ENCODE data around the gene CCL4.
"Not testable (repeated sequence)": the region's sequence is repeated elsewhere in the genome, so short reads cannot be mapped to it uniquely, and the experiment has no call there.

Gene CCL4

DNA sequence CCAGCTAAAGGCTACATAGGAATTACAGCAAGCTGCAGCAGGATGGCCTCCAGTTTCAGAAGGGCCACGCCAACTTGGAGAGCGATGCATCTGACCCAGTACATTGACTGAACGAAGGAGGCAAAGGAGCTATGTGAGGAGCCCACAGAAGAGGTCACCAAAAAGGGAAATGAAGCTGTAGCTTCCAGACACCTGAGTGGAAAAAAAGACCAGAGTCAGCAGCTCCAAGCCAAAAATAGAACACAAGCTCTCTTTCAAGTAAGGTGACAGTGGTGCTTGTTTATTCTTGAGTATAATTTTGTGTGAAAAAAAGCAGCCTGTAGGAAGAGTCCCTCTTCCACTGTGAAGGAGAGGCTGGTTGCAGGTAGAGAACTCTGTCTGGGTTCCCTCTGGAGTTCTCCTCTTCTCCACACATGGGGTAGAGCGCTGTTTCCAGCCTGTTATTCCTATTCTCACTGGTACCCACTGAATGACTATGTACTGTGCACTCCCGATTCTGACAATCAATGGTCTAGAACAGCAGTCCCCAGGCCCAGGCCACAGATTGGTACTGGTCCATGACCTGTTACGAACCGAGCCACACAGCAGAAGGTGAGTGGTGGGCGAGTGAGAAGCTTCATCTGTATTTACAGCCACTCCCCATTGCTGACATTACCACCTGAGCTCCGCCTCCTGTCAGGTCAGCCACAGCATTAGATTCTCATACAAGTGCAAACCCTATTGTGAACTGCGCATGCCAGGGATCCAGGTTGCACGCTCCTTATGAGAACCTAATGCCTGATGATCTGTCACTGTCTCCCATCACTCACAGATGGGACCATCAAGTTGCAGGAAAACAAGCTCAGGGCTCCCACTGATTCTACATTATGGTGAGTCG lies 15.1 kb downstream of the CCL4 start:
- no peak for DNase-seq

DNA sequence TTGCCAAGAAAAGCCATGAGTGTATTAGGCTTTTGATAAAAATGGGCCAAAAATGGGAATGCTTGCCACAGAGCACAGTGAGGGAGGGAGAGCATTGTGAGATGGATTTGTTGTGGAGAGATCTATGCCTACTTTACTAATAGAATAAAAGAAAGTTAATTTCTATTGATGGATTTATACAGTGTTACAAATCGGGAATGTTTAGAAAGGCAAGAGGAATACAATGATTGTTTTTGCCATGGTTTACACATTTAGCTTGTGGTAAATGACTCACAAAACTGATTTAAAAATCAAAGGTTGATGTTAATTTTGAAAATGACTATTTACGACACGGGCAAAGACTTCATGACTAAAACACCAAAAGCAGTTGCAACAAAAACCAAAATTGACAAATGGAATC lies 16.6 kb downstream of the CCL4 start:
- no peak for DNase-seq

DNA sequence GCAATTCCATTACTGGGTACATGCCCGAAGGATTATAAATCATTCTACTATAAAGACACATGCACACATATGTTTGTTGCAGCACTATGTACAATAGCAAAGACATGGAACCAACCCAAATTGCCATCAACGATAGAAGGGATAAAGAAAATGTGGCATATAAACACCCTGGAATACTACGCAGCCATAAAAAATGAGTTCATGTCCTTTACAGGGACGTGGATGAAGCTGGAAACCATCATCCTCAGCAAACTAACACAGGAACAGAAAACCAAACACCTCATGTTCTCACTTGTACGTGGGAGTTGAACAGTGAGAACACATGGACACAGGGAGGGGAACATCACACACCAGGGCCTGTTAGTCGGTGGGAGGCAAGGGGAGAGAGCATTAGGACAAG lies 17.5 kb downstream of the CCL4 start:
- not testable (repeated sequence) for DNase-seq

DNA sequence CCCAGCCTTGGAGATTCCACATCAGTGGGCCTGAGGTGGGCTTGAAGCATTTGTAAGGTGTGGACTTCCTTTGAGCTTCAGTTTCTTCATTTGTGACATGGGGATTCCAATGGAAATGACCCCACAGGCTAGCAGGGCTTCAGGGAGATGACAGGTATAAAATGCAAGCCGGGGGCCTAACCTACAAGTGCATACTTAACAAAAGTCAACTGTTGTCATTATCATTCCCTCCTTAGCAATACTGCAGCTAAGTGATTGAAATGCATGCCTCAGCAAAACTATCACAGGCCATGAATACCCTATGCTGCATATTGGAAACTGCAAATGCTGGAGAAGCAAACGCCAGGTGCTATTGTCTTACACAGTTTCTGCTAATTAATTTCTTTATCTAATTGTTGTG lies 19.8 kb downstream of the CCL4 start:
- no peak for DNase-seq

DNA sequence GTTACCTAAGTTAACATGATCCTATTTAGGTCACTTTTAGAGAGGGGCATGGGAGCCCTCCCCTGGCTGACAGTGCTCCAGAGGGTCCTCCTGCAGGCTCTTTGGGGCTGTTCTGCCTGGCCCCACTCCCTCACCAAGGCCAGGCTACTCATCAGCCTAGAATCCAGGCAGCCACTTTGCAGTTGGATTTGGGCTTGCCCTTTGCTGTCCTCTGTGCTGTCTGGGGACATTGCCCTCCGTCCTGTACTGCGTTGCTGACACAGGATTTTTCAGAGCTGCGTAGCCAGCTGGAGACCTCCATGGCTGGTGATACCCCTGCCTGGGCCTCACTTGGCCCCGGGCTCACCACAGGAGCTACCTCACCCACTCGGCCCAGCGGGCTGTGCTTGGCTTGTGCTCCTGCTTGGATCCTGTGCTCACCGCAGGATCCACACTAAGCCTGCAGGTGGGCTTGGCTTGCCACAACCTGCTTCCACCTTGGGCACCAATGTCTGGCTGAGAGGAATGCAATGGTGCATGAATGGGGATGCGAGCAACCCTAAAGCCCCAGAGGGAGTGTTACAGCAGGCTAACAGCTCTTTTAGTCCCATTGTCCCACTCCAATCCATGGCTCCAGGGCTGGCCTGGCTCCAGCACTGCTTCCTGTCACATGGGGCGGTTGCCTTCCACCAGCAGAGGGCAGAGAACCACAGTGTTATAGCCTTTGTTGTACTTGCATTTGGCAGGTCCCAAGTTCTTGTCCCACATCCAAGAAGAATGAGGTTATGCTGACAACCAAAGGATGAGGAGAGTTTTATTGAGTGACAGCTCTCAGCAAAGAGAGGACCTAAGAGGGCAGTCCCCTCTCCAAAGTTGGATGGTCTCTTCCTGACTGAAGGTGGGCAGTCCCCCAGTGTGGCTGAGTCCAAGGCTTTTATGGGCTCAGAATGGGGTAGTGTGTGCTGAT lies 21.5 kb downstream of the CCL4 start:
- no peak for DNase-seq

DNA sequence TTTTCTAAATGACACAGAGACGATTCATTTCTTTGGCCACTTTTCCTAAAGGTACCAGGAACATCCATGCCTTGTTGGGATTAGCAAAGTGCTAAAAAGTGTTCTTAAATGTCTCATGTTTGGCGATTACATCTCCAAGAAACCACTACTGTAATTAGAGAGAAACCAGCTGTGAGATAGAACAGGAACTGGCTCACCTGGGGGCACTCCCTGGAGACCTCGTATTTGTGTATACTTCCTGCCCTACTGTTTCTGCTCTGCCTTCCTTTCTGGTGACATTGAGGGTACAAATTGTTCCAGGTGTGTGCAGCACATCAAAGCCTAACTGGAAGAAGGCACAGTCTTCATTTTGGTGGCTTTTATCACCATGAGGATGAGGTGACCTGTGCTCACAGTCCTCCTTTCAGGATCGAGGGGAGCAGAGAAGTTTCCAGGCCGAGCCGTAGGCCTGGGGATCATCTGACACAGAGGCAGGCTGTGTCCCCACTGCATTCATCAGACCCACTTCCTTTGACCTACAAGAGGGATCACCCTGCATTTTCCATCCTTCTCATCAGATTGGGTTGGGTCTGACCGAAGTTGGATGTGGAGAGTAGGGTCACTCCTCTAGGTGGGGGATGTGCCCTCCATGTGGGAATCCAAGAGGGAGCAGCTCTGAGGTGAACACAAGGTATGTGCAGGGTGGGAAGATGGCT lies 23.7 kb downstream of the CCL4 start:
- no peak for DNase-seq

DNA sequence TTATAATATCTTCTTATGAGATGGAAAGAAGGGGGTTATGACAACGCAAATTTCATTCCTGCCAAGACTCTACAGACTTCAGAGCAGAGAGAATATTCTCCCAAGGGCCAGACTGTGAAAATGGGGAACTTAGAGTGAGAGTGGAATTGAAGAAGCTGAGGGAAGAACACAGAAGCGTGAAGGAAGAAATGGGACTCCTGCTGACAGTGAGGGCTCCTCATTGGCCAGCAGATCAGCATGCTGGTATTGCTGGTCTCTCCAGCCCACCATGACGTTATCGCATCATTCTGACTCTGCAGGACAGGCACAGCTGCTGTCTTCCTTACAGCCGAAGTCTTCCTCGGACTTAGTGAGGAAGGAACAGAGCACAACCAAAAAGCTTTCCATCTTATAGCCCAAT lies 24.3 kb downstream of the CCL4 start:
- no peak for DNase-seq

DNA sequence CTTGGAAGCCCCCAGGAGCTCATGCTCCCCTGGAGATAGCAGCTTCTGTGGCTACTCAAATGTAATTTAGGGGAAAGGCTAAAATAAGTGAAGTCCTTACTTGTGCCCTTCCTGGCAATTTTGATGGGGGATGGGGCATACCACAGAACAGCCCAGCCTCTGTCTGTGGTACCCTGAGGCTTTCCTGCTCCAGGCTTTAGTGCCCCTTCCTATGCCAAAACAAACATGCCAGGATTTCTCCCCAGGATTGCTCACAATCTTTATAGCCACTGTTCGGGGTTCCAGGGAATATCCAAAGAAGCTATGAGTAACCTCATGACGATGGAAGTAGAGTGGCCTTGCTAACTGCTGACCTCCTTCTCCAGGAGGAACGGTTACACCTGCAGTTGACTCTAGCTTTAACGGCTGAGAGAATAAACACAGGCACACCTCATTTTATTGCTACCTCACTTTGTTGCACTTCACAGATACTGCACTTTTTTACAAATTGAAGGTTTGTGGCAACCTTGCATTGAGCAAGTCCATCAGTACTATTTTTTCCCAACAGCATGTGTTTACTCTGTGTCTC lies 24.9 kb downstream of the CCL4 start:
- no peak for DNase-seq

DNA sequence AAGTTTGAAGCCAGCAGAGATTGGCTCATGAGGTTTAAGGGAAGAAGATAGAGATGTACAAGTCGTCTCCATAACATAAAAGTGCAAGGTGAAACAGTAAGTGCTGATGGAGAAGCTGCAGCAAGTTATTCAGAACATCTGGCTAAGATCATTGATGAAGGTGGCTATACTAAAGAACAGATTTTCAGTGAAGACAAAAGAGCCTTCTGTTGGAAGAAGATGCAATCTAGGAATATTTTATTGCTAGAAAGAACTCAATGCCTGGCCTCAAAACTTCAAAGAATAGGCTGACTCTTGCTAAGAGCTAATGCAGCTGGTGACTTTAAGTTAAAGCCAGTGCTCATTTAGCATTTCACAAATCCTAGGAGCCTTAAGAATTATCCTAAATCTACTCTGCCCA lies 26.0 kb downstream of the CCL4 start:
- no peak for DNase-seq

DNA sequence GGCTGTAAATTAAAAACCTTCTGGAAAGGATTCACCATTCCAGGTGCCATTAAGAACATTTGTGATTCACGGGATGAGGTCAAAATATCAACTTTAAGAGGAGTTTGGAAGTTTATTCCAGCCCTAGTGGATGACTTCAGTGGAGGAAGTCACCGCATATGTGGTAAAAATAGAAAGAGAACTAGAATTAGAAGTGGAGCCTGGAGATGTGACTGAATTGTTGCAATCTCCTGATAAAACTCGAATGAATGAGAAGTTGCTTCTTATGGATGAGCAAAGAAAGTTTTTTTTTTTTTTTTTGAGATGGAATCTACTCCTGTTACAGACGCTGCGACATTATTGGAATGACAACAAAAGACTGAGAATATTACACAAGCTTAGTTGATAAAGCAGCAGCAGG lies 26.7 kb downstream of the CCL4 start:
- DNase-seq: no peak

DNA sequence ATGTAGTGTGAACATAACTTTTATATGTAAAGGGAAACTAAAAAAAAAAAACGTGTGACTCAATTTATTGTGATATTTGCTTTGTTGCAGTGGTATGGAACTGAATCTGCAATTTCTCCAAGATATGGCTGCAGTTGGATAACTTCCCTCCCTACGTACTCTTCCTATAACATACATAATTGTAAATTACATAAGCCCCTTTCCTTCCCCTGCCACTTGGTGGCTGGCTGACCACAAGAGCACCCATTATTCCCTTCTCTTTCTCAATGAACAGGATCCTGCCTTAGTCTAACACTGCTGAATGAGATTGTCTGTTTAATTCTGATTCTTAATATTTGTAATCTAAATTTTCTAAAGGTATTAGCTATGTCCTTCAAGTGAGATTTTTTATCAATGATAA lies 27.8 kb downstream of the CCL4 start:
- DNase-seq: peak; percentile 66

DNA sequence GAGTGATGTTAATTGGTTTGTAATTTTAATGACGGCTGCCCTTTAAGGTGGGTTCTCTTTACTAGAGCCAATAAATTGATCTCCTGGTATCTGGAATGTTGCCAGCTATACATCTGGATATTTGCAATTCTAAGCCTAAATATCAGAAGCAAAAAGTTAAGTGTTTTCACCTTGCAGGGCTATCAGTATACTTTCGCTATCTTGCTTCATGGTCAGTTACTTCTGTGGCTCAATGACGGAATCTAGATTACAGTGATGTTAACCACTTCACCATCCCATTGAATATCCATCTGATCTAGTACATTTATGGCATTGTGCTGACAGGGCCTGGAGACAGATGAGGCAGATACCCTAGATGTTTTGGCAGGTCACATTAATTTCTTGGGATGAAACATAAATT lies 28.3 kb downstream of the CCL4 start:
- no peak for DNase-seq

DNA sequence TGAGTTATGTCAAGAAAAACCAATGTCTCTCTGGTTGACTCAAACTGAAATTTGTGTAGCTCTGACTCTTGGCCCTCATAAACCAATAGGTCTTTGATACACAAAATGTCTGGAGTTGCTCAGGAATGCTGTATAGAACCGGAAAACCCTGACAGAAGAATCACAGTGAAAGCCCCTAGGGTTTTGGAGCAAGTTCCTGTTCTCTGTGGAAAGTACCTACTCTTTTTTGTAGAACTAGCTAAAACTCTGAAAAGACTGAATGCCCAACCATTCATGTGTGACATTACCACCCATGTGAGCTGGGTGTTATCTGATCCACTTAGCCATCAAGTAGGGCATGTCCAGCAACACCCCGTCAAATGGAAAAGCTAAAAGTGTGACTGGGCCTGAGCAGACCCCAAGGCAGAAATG lies 28.8 kb downstream of the CCL4 start:
- no peak for DNase-seq

DNA sequence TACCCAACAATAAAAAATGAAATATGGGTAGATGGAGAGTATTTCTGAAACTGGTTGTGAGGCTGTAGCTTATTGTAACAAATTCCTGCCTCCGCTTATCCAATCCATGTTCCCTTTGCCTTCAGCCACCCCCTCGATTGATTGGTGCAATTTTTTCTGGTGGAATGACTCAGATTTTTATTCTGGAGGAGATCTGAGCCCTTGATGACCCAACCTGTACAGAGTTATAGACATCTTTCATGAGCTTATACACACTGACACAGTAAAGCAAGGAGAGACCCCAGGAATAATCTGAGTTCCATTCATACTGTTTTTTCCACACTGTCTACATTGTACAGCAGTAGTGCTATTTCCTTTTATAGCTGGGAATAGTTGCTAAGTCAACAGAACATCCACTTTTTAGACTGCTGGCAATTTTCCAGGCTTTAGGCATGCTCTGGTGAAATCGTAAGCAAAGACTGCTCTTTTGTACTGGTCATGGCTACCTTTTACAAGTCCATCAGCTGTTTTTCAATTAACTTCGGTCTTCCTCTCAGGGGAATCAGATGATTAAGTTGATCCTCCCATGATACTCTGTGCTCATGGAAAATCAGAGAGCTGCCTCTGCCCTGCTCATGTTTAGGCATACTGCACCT lies 30.1 kb downstream of the CCL4 start:
- DNase-seq: peak; percentile 16

DNA sequence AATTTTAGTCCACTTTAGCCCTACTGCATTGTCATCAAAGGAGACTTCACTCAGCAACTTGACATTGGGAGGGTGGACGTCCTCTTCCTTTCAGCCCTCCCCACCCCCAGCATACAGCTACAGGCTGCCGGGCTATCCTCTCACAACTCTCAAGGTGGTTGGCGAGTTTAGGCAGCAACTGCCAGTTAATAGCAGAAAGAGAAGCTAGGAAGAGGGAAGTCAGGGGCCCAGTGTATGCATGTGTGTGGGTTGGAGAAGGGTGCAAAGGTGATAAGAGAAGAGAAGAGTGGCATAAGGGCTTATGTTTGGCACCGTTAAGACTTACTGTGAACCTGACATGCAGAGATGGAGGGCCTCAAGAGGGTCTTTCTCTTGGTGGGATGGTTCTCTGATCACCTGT lies 31.8 kb downstream of the CCL4 start:
- DNase-seq: peak; percentile 40

DNA sequence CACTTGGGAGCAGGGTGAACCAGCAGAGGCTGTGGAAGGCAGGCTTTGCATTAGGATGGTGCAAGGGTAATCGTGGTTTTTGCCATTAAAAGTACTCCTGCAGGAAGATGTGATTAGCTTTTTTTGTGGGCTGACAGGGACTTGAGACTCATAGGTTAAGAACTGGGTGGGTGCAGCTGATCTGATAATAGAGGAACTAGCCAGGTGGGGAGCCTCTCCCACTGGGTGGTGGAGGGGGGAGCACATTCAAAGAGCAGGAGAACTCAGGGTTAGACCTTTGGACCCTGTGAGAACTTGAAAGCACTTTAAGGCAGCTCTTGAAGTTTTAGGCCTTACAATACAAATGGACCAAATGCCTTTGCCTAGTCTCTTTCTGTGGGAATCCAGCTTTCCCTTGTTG lies 32.4 kb downstream of the CCL4 start:
- peak; percentile 29 for DNase-seq

DNA sequence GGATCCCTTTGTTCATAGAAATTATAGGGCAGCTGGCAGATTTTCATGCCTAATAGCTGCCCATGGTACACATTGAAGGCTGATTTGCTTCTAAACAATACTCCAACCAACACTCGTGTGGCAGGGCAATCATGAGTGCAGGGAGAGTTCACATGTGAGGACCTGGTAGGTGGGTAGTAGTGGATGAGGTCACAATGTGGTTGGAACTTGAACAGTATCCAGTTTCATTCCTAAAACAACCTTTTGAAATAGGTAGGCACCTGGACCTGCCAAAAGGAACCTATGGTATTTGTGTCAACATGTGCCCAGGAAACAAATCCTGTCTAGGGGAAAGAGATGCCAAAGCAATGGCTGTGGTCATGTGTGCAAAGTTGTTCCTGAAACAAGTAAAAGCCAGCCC lies 32.8 kb downstream of the CCL4 start:
- DNase-seq: no peak

DNA sequence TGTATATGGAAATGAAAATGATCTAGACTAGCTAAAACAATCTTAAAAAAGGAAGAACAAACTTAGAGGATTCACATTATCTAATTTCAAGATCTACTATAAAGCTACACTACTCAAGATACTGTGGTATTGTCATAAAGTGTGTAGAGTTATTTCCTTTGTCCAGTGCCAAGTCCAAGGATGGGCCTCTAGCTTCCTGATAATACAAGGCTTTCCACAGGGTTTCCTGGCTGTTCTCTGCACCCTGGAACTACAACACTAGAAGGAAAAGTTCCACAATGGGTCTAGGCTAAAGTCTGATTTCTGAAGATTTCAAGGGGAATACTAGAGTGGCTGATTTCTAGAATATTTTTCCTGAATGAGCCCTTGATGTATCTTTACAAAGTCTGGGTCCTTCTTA lies 38.6 kb downstream of the CCL4 start:
- DNase-seq: no peak

DNA sequence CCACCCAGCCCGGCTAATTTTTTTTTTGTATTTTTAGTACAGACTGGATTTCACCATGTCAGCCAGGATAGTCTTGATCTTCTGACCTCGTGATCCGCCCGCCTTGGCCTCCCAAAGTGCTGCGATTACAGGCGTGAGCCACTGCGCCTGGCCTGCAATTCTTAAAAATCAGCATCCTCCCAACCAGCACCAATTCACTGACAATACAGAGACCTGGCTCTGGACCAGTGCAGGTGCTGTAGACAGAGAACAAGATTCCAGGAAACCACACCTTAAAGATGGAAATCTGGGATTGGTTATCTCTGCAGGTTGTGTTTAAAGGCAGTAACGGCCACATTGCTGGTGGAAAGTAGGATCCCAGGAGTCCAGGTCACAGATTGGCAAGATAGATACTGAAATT lies 39.2 kb downstream of the CCL4 start:
- no peak for DNase-seq

DNA sequence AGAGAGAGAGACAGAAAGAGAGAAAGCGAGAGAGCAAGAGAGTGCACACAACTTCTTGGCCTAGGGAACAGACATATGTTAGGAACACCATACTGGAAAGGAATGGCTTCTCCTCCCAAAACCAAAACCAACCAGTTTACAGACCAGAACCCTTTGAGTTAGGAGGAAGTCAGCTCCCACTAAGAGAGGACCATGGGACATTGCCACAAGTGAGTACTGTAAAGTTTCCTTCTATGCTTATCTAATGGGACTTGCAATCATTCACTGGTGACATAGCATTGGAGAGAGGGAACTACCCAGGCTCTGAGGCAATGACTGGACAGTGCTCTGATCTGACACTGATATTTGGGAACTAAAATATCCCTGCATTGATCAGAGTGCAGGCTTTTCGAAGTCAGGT lies 40.4 kb downstream of the CCL4 start:
- DNase-seq: peak; percentile 18

DNA sequence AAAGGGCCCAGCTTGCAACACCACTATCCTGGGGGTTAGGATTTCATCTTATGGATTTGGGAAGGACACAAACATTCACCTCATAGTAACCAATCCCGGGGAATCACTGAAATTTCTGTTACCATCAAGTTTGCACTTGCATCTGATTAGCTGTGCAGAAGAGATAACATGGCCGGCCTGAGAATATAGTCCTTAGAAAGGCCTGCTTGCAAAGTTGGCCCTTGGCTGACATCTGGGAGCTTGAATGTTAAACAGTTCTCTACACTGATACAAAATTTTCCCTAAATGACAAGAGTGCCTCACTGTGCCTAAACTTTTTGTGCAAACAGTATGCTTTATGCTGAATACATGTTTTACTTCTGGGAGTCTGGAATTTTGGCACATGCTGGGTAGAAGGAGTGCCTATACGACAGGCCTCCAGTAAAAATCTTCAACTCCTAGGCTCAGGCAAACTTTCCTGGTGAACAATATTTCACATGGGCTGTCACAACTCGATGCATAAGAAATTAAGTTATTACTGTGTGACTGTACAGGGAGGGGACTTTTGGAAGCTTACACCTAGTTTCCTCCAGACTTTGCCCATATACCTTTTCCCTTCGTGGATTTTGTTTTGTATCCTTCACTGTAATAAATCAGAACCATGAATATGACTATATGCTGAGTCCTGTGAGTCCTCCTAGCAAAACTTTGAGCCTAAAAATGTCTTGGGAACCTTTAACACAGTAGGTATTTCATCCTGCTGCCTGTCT lies 41.5 kb downstream of the CCL4 start:
- DNase-seq: no peak

DNA sequence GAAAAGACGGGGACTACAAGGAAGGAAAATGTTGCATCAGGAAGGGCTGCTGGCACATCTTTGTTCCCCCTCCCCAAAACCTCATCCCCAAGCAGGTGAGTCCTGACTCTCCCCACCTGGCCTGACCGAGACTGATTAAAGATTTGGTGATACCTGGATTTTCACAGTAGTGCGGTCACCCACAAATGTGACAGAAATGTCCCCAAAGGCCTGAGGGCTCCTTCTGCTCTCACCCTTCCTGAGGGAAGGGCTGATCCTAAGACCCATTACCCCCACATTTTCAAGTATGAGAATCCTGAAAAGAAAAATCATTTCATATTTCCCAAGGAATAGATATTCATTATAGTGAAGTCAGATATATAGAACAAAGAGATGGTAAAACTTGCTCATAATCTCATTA lies 44.0 kb downstream of the CCL4 start:
- DNase-seq: no peak

Measured in hematopoietic multipotent progenitor cell treated with erythropoietin and hydrocortisone succinate and interleukin-3 and kit ligand, for 4 days (in vitro differentiated cells).